Stimulated activated CD8-positive, alpha-beta memory T cell treated with anti-CD3 and anti-CD28 coated beads, Interleukin-7, amount 100 ng/mL, for 4 hours (primary cell): ENCODE results near the gene MRPL9.

Experiments used
- DNase-seq, 2 donors: peaks; one replicate each; pipeline ENCODE4 v3.0.0-alpha.2; 2020; ENCODE audit warnings: low read depth in 2 of 2

MRPL9 gene

DNA sequence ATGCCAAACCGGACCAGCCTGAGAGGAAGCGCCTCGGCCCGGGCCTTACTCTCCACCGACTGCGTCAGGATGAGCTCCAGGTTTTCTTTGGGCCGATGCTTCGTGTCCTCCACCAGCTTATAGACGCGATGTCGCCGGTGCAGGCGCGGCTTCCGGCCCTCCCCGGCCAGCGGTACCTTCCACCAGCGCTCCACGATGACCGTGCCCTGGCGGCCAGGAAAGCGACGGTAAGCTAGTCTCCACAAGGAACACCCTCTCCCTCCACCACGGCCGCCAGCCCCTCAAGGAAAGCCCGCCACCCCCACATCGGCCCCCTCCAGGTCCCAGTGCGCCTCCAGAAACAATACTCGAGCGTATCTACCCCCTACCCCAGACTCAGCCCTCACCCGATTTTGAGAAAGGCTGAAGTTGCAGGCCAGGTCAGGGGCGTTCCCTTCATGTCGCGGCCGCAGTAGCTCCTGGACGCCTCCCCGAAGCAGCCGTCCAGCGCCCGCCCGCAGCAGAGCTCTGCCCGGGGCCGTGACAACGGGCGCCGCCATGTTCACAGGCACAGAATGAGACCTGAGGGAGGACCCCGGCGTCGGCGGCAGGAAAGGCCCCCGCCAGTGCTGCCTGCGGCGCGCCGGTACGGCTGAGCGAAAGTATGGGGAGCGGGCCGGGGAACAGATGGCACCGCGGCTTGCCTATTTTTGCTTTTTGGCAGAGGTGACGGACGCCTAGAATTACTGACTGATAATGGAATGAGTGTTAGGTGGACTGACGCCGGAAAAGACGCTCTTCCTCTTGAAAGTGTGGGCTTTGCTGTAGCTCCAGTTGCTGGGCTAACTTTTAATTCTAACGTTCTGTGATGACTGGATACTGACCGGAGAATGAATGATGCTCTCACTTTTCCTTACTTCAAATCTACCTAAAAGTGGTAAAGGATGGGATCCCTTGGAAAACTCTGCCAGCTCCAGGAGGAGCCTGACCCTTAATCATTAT, at the start of gene MRPL9:
Gene MRPL9 (minus strand): TSS at position 556 of the 981 bp plus-strand sequence. CDS start 17 bp downstream, at position 539.
- peak; percentile 61 to 77 for DNase-seq

DNA sequence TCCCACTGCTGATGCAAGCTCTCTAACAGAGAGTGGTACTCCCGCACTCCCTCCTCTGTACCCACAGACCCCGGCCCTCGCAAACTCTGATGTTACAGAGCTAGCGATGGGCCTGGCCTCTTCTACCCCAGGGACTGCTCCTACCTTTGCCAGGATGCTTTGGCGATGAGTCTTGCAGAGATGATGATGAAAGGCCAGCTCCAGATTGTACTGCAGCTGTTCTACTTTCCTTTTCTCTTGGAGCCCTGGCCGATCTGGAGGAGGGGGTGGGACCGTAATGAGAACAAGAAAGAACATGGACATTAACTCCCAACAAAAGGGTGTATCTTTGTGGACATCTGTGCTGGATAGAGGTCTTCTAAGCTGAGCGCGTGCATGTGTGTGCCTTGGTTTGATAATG, 47.9 kb upstream of the MRPL9 start:
- DNase-seq = no peak

DNA sequence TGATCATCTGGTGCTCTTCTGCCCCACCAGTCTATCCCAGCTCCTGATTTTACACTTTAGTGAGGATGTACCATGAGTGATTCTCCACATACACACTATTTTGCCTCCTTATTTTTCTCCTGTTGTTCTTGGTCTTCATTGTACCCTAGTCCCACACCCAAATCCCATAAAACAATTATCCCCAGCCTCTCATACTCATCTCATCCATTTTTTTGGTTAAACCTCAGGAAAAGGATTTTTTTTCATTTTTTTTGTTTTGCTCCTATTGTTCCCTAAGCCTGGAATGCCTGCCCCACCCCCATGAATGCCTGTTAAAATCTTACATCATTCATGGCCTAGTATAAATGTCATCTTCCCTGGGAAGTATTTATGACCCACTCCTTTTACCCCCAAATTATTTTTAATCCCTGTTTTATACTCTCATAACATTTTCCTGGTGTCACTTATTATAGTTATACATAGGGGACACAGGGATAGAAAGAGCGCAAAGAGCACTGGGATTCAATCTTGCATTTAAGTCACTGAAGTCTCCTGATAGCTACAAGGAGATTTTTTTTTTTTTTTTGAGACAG, 46.8 kb upstream of the MRPL9 start:
- no peak for DNase-seq

DNA sequence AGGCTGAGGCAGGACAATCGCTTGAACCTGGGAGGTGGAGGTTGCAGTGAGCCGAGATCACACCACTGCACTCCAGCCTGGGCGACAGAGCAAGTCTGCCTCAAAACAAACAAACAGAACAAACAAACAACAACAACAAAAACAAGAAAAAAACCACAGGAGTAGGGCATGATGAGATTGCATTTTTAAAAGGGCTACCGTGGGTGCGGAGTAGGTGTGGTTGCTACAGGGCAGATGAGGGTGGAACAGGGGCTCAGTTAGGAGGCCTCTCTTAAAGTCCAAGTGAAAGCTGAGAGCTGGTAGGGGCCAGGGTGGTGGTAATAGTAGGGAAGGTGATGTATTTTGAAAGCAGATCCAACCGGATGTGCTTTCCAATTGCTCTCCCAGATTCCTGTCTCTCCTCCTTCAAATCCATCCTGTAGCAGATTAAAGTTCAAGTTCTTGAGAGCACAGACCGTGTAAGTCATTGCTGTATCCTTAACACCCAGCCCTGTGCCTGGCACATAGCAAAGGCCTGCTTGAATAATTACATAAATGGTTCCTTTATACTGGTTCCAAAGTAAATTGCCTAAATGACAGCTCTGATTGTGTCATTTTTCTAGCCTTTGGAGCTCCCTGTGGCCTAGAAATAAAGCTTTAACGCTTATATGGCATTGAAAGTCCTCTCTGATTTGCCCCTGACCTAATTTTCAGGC, 46.1 kb upstream of the MRPL9 start:
- no peak for DNase-seq

DNA sequence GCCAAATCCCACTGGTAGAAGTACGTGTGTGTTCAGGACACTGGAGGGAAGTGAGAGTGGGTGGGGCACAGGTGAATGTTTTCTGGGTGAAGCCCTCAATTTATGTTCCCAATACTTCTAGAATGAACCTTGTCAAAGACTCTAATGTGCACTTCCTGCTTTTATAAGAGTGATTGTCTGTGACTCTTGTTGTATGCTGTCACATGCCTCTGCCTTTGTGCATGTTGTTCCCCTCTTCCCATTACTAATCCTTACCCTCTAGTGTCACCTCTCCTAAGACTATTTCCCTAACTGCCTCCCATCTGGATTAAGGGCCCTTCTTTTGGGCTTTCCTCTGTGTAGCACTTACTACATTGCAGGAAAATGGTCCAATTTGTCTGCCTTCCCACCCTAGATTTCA, 44.5 kb upstream of the MRPL9 start:
- DNase-seq = no peak

DNA sequence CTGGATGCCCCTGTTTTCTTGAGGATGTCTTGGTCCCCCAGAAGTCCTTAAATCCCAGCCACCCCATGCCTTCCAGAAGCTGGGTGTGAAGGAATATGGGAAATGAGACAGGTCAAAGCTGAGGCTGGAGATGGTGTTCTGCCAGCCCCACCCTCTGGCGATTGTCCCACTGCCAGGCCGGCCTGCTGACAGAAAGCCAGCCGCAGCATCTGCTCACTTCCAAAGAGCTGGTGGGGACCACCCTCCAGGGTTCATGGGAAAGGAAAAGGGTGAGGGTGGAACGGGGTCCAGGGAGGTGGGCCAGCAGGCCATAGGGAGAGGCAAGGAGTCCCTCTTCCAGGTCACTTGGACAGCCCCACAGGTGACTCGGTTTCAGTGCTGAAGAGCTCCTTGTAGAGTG, 43.8 kb upstream of the MRPL9 start:
- DNase-seq = no peak

DNA sequence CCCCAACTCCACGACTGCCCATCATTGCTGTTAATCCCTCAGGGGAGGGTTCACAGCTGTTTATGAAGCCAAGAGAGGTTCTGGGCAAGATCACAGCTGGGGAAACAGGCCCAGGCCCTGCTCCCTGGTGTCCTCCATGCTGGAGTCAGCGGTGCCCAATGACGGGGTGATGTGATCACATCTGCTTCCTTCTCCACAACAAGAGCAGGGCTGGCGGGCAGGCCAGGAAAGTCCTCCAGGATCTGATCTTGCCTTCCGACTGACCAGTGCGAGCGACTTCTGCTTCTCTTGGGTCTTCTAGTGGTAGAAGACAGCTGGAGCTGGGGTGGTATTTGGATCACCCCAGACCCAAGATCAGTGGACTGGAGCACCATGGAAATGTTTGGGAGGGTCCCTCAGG, 42.9 kb upstream of the MRPL9 start:
- DNase-seq = no peak

DNA sequence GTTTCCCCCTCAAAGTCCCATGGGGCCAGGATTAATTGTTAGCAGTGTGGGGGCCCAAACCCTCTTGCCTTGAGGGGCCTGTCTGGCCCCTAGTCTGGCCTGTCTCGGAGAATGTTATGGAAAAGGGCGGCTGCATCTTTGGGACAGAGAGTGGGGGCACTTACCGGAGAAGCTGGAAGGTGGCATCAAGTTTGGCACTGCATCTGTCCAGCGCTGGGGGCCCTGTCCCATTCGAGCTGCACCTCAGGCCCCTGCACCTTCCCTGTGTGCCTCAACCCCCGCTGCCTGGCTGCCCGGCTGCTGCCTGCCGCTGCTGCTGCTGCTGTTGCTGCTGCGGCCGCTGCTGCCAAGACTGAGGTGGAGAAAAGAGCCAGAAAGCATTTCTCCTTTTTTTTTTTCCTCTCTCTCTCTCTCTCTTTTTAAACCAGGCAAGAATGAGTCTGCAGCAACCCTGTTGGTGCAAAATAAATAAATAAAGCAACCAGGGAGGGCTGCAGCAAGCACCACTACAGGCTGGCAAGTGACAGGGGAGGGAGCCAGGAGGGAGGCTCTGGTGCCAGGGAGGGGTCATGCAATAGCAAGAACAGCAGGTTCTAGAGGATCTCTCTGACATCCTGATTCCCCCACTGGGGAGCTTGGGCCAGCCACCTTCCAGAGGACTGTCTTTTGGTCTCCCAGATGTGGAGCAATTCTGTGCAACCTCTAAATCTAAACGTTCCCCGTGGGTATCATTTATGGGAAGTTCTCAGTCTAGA, 41.9 kb upstream of the MRPL9 start, which contains the start of gene LINGO4:
Gene LINGO4 (minus strand): TSS at position 354 of the 755 bp plus-strand sequence. CDS start 2,715 bp downstream, outside the sequence.
- no peak for DNase-seq

DNA sequence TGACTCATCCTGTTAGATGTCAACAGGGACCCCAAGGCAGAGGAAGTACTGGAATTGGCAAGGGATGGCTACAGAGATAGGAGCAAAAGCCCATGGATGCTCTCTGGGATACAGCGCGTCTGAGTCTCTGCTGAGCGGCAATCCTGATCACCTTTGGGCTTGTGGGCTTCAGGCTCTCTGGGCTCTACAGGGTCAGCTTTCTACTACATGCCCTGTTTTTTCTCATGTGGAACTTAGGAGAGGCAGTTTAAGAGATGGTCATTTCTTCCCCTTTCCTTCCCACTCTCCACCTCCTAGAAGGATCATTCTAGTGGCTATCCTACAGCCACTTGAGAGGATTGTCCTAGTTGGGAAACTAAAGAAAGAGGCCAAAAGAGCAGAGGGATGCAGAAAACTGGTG, 40.6 kb upstream of the MRPL9 start:
- no peak for DNase-seq

DNA sequence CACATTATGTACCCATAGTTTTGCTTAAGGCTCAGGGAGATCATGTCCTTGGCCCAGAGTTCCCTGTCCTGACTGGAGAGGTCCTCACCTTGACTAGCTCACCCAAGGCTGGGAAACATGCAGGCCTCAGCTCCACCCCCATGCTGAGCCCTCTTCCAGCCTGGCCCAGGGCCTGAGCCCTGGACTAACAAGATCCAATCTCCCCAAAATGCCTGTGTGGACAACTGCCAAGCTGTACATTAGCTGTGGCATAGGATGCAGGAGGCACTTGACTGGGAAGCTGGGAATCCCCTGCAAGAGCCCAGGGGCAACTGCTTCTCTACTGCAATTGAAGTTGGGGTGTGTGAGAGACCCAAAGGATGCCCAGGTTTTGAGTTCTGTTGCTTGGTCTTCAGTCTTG, 39.9 kb upstream of the MRPL9 start:
- no peak for DNase-seq

DNA sequence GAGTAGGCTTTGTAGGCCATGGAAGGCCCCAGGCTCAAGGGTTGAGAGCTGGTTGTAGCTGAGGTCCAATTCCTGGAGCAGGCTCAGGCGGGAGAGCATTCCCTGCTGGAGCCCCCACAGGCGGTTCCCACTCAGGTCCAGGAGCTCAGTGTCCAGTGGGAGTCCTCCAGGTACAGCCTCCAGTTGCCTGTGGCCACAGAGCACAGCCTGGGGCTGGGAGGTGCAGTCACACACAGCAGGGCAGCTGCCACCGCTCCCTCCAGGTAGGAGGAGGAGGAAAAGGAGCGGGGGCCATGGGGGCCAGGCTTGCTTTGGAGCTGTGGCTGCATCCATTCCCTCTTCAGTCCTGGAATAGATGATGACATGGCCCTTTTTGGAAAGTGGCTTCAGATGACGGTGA, 39.1 kb upstream of the MRPL9 start:
- DNase-seq = no peak

DNA sequence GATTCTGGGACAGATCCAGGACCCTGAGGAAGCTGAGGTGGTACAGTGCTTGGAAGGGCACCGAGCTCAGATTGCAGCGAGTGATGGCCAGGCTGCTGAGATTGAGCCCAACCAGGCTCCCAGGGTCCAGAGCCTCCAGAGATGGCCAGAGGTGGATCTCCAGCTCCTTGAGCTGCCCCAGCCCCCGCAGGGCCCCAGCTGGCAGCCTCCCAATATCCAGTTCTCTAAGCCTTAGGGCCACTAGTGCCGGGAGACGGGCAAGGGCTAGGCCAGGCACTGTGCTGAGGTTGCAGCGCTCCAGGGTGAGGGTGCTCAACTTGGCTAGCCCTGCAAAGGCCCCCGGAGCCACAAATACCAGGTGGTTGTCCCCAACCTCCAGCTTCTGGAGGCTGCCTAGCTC, 38.5 kb upstream of the MRPL9 start:
- DNase-seq = no peak

DNA sequence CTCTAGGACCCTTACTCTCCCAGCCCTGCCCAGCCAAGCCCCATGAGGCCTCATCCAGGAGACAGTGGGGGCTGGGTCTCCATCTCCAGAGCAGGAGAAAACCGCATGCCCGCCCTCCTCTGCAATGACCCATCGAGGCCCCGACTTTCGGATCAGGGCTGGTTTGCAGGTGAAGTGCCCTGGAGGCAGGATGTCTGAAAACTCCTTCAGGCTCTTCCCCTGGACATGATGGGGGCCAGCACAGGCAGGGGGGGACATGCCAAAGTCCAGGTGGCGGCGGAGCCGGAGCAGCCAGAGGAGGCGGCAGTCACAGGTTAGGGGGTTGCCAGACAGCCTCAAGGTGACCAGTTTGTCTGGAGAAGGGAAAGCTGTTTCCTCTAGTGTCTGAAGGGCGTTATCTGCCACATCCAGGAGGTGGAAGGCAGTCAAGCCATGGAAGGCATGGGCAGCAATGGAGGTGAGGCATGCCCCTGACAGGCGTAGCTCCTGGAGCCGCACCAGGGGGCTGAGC, 38.1 kb upstream of the MRPL9 start:
- DNase-seq = no peak

DNA sequence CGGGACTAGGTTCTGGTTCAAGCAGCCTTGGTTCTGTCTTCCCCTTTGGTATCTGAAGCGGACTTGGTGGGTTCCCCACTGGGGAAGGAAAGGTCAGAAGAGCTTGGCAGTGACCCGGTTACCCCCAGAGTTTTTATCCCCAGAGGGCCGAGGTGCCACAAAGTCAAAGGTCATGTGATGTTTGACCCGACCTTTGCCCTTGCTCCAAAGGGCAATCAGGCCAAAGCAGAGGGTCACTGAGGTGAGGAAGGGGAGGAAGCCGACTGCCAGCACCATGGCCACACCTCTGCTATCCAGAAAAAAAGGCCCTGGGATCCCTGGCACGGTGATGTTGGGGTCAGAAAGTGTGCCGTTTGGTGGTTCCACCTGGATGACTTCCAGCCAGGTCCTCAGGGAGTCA, 37.5 kb upstream of the MRPL9 start:
- DNase-seq = no peak

DNA sequence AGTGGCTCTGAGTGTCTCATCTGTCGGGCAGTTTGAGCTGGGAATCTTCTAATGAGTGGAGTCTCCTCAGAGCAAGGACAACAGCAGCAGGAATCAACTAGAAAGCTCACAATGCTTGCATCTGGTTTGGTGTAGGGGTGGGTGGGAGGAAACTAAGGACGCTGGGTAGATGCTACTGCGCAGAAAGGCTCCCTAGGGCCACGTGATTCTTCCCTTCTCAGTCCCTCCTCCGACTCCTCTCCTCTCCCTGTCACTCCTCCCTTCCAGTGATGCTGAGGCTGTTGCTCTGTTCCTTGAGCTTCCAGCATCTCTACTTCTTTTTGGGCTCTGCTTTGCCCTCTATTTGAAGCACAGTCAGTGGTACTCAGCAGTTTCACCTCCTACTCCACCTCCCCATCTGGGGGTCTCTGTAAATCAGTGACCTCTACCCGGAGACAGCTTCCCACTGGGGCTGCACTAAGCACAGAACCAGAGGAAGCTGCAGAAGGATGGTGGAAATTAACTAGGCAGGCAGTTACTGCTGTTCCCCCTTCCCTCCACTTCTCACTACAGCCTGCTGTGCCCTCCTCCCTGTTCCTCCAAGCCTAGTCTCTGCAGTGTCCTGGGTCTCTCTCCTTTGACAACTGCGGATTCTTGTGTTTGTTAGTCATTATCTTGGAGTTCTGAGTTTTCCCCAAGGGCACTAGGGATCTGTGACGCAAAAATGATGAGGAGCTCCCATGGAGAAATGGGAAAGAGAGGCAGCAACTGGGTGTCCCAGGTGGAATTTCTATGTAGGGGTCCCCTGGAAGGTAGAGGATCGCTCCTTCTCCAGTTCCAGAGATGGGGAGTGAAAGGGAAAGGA, 36.1 kb upstream of the MRPL9 start:
- no peak for DNase-seq

DNA sequence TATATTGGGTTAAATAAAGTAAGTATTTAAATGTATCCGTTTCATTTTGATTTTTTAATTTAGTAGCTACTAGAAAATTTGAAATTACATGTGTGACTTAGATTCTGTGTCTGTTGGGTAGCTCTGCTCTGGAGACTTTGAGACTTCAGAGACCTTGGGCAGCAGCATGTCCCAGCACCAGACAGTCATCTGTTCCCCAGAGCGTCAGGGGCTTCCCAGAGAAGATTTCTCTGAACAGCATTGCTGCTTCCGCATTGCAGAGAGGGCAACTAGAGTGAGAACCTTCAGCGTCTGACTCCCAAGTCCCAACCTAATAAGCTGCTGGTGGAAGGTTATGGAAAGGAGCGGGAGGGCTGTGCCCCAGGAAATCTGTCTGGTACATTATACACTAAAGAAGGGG, 35.3 kb upstream of the MRPL9 start:
- no peak for DNase-seq

DNA sequence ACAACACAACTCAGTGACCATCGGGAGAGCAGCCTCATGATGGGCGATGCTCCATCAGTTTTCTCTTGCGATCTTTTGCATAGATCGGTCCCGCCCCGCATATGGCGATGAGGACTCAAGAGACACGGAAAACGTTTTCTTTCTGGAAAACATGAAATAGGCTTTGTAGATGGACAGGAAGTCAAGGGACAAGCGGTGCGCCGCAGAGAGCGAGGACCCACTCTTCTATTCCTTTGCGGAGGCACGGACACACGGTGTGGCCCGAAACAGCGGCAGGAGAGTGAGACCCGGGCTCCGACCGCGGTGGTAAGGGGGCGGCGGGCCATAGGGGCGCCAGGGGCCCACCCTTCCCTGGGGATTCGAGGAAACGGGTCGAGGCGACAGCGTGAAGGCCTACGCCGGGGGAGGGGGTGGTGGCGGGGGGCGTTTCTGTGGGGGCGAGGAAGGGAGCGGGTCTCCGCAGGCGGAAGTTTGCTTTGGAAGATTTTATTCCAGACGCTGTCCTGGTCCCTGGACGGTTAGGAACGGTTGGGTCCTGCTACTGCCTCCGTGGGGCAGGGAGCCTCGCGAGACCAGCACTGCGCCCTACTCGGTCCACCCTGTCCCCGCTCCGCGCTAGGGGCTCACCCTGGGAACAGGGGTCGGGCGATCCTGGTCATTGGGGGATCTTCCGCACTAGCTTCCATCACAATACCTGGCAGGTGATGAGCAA, 27.8 kb upstream of the MRPL9 start:
- no peak for DNase-seq

DNA sequence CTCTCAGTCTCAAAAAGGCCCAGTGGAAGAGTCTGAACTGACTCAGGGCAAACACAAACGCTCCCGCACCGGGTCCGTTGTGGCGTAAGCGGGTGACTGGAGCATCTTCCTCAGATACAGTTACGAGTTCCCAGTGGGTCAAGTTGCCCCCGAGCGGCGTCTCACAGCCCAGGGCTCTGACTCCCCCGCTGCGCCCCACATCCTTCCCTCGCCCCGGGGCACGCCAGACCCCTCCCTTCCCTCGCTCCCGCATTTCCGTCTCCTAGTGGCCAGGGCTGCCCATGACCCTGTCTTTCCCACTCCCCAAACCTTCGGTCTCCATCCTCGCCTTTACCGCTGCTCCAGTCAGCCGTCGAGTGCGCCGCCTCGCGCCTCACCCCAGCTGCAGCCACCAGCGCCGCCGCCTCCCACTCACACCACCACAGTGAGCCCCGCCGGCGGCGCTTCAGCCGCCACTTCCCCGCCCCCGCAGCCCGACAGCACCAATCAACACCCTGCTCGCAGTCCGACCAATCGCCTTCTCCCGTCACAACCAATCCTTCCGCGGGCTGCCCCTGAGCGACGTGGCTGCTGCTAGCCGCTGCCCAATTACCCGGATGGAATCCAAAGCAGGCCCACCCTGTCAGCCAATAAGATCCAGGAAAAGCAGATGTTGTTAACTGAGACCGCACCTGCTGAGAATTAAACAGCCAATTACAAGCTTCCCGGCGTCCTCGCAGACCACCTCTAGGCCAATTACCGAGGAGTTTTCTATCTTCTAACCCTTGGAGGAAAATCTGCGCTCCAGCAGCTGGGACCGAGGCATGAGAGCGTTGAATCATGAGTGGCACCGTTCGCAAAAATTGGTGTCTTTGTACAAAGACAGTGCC, 27.0 kb upstream of the MRPL9 start, which contains the start of gene TDRKH:
Gene TDRKH (minus strand): TSS at position 430 of the 869 bp plus-strand sequence. CDS start 7,478 bp downstream, outside the sequence.
- DNase-seq = peak; percentile 99

DNA sequence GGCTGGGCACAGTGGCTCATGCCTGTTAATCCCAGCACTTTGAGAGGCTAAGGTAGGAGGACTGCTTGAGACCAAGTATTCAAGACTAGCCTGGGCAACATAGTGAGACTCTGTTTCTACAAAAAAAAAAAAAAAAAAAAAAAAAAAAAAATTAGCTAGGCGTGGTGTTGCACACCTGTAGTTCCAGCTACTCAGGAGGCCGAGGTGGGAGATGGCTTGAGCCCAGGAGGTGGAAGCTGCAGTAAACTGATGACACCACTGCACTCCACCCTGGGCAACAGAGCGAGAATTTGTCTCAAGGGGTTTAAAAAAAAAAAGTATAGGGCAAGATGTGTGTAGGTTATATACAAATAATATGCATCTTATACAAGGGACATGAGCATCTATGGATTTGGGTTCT, 24.4 kb upstream of the MRPL9 start:
- no peak for DNase-seq
